HG02642 (cell line): ENCODE results near the gene CDK13.
A peak's percentile ranks its signal among the peaks of the same experiment; 100 is the strongest.
"Not testable (repeated sequence)": the region's sequence is repeated elsewhere in the genome, so short reads cannot be mapped to it uniquely, and the experiment has no call there.

Experiments used
- ATAC-seq: cut with Tn5 transposase; IDR thresholded peaks from one replicate; pipeline ENCODE4 v1.9.1; 2021; ENCODE audit warnings: mild to moderate bottlenecking; ENCODE audit not compliant: unreplicated experiment, poor library complexity

The CDK13 gene

GRCh38 chr7:39949971-39950472, at the start of gene CDK13:
CDK13 (plus strand) TSS chr7:39950256; CDS start chr7:39950642, 386 bp downstream.
- peak; percentile 41 for ATAC-seq

- no peak for ATAC-seq
Measured at GRCh38 chr7:39904077-39904486, 46.0 kb upstream of the CDK13 start.

GRCh38 chr7:39908141-39908540, 41.9 kb upstream of the CDK13 start:
- ATAC-seq: no peak

- no peak for ATAC-seq
Measured at GRCh38 chr7:39908973-39909372, 41.1 kb upstream of the CDK13 start.

GRCh38 chr7:39909526-39909925, 40.5 kb upstream of the CDK13 start:
- ATAC-seq: no peak

GRCh38 chr7:39910108-39910869, 39.8 kb upstream of the CDK13 start:
- ATAC-seq: no peak

GRCh38 chr7:39911167-39911566, 38.9 kb upstream of the CDK13 start:
- no peak for ATAC-seq

GRCh38 chr7:39915847-39916246, 34.2 kb upstream of the CDK13 start:
- ATAC-seq: not testable (repeated sequence)

- no peak for ATAC-seq
Measured at GRCh38 chr7:39919646-39920045, 30.4 kb upstream of the CDK13 start.

- no peak for ATAC-seq
Measured at GRCh38 chr7:39921506-39922175, 28.4 kb upstream of the CDK13 start.

- no peak for ATAC-seq
Measured at GRCh38 chr7:39922580-39922979, 27.5 kb upstream of the CDK13 start.

GRCh38 chr7:39923091-39923490, 27.0 kb upstream of the CDK13 start:
- ATAC-seq: no peak

GRCh38 chr7:39924122-39924521, 25.9 kb upstream of the CDK13 start:
- ATAC-seq: no peak

GRCh38 chr7:39926111-39926510, 23.9 kb upstream of the CDK13 start:
- ATAC-seq: no peak

- no peak for ATAC-seq
Measured at GRCh38 chr7:39927018-39927417, 23.0 kb upstream of the CDK13 start.

- no peak for ATAC-seq
Measured at GRCh38 chr7:39934132-39934531, 15.9 kb upstream of the CDK13 start.

- no peak for ATAC-seq
Measured at GRCh38 chr7:39936761-39937160, 13.3 kb upstream of the CDK13 start.

- no peak for ATAC-seq
Measured at GRCh38 chr7:39937366-39938153, 12.5 kb upstream of the CDK13 start.

- no peak for ATAC-seq
Measured at GRCh38 chr7:39942883-39943282, 7.2 kb upstream of the CDK13 start.

- no peak for ATAC-seq
Measured at GRCh38 chr7:39946693-39947092, 3.4 kb upstream of the CDK13 start.
